ENCODE results near the gene TAF7.
A peak's percentile ranks its signal among the peaks of the same experiment; 100 is the strongest.

Gene TAF7

GRCh38 chr5:141320225-141321169 is at the start of gene TAF7:
TAF7 (minus strand) TSS chr5:141320784; CDS start chr5:141320044, 740 bp downstream.
- peak within 1 kb of the TSS; percentile 70 to 90 (median 81) for H3K4me3 ChIP-seq
- peaks cover 0 to 5% (median 0%) of the 10 kb centered on the region in 10 experiments; a peak in 2 of 20 replicates for H3K4me1 ChIP-seq
- peaks cover 0 to 3% (median 0%) of the 10 kb centered on the region in 11 experiments; a peak in 2 of 22 replicates for H3K27me3 ChIP-seq
- peak within 1 kb of the TSS; percentile 38 to 71 (median 59) for H3K4me2 ChIP-seq
- H4K20me1 ChIP-seq, result peaks cover 0 to 5% (median 0%) of the 10 kb centered on the region in 11 experiments; a peak in 1 of 22 replicates
- H3K9ac ChIP-seq, result peak within 1 kb of the TSS; percentile 92 to 99 (median 94)
- TF ChIP-seq Cebpa-rat (IDR thresholded peaks at IDR 0.05), result no peak
- H3K27ac ChIP-seq, result peak within 1 kb of the TSS; percentile 95 to 99 (median 97)
- H3K9me3 ChIP-seq (replicated peaks in 1 of 11), result peaks cover 93 to 99% (median 97%) of the 10 kb centered on the region in 11 experiments
- H3K36me3 ChIP-seq, result peaks cover 44 to 46% (median 45%) of the 10 kb centered on the region in 11 experiments

GRCh38 chr5:141366016-141366896 is 45.7 kb upstream of the TAF7 start:
- Histone ChIP-seq H3K36me3 (peaks cover 0 to 6% (median 0%) of the 10 kb centered on the region in 11 experiments; a peak in 3 of 22 replicates), H3K4me1 (no peaks in the 10 kb centered on the region; a peak in 1 of 20 replicates), H4K20me1 (no peaks in the 10 kb centered on the region), H3K27ac (no peak overlapping the region), H3K4me3 (peak overlapping the region in 2 of 10 experiments; percentile 1 to 40; a peak in 2 of 20 replicates), H3K9ac (no peak overlapping the region), H3K27me3 (peaks cover 0 to 6% (median 0%) of the 10 kb centered on the region in 11 experiments; a peak in 2 of 22 replicates), H3K9me3 (replicated peaks in 1 of 11) (peaks cover 73 to 84% (median 75%) of the 10 kb centered on the region in 11 experiments), H3K4me2 (no peak overlapping the region)
- no peak for TF ChIP-seq Cebpa-rat (IDR thresholded peaks at IDR 0.05)

GRCh38 chr5:141363952-141364660 is 43.5 kb upstream of the TAF7 start, which contains the start of gene PCDHGA5:
PCDHGA5 (plus strand) TSS chr5:141364162; CDS start chr5:141364331, 169 bp downstream.
- peaks cover 75 to 85% (median 79%) of the 10 kb centered on the region in 11 experiments for H3K9me3 ChIP-seq (replicated peaks in 1 of 11)
- no peaks in the 10 kb centered on the region for H4K20me1 ChIP-seq
- H3K9ac ChIP-seq, result no peak within 1 kb of the TSS
- H3K4me2 ChIP-seq, result no peak within 1 kb of the TSS
- no peak for TF ChIP-seq Cebpa-rat (IDR thresholded peaks at IDR 0.05)
- no peaks in the 10 kb centered on the region for H3K27me3 ChIP-seq
- H3K36me3 ChIP-seq, result peaks cover 0 to 6% (median 0%) of the 10 kb centered on the region in 11 experiments; a peak in 3 of 22 replicates
- no peaks in the 10 kb centered on the region; a peak in 1 of 20 replicates for H3K4me1 ChIP-seq
- H3K27ac ChIP-seq, result no peak within 1 kb of the TSS
- no peak within 1 kb of the TSS for H3K4me3 ChIP-seq

- no peaks in the 10 kb centered on the region for H3K27me3 ChIP-seq
- peaks cover 0 to 6% (median 0%) of the 10 kb centered on the region in 11 experiments; a peak in 3 of 22 replicates for H3K36me3 ChIP-seq
- TF ChIP-seq Cebpa-rat (IDR thresholded peaks at IDR 0.05), result no peak
- no peak overlapping the region for H3K9ac ChIP-seq
- no peaks in the 10 kb centered on the region for H4K20me1 ChIP-seq
- no peak overlapping the region for H3K4me3 ChIP-seq
- H3K9me3 ChIP-seq (replicated peaks in 1 of 11), result peaks cover 75 to 97% (median 85%) of the 10 kb centered on the region in 11 experiments
- no peak overlapping the region for H3K4me2 ChIP-seq
- no peak overlapping the region for H3K27ac ChIP-seq
- no peaks in the 10 kb centered on the region; a peak in 1 of 20 replicates for H3K4me1 ChIP-seq
These were observed 42.1 kb upstream of the TAF7 start for GRCh38 chr5:141362719-141363118.

GRCh38 chr5:141360685-141361084 is 40.1 kb upstream of the TAF7 start:
- Histone ChIP-seq H3K4me2 (no peak overlapping the region), H4K20me1 (no peaks in the 10 kb centered on the region), H3K4me1 (no peaks in the 10 kb centered on the region; a peak in 1 of 20 replicates), H3K9me3 (replicated peaks in 1 of 11) (peaks cover 74 to 97% (median 89%) of the 10 kb centered on the region in 11 experiments), H3K27ac (no peak overlapping the region), H3K36me3 (peaks cover 0 to 4% (median 0%) of the 10 kb centered on the region in 11 experiments; a peak in 2 of 22 replicates), H3K4me3 (no peak overlapping the region), H3K27me3 (no peaks in the 10 kb centered on the region), H3K9ac (no peak overlapping the region)
- TF ChIP-seq Cebpa-rat (IDR thresholded peaks at IDR 0.05), result no peak

GRCh38 chr5:141359790-141360426 is 39.3 kb upstream of the TAF7 start, which contains the start of gene PCDHGB2:
PCDHGB2 (plus strand) TSS chr5:141359994; CDS start chr5:141360136, 142 bp downstream.
- peaks cover 74 to 97% (median 89%) of the 10 kb centered on the region in 11 experiments for H3K9me3 ChIP-seq (replicated peaks in 1 of 11)
- H4K20me1 ChIP-seq, result no peaks in the 10 kb centered on the region
- peak within 1 kb of the TSS in 8 of 10 experiments; percentile 9 to 44 (median 28); a peak in 7 of 20 replicates for H3K4me3 ChIP-seq
- no peak for TF ChIP-seq Cebpa-rat (IDR thresholded peaks at IDR 0.05)
- H3K36me3 ChIP-seq, result peaks cover 0 to 8% (median 0%) of the 10 kb centered on the region in 11 experiments; a peak in 2 of 22 replicates
- H3K27me3 ChIP-seq, result no peaks in the 10 kb centered on the region
- H3K9ac ChIP-seq, result no peak within 1 kb of the TSS
- H3K4me1 ChIP-seq, result no peaks in the 10 kb centered on the region; a peak in 1 of 20 replicates
- H3K27ac ChIP-seq, result peak within 1 kb of the TSS in 1 of 11 experiments; percentile 15; a peak in 1 of 22 replicates
- no peak within 1 kb of the TSS for H3K4me2 ChIP-seq

GRCh38 chr5:141356950-141357349 is 36.4 kb upstream of the TAF7 start:
- no peaks in the 10 kb centered on the region for H4K20me1 ChIP-seq
- H3K9me3 ChIP-seq (replicated peaks in 1 of 11), result peaks cover 69 to 93% (median 81%) of the 10 kb centered on the region in 11 experiments
- H3K4me3 ChIP-seq, result no peak overlapping the region
- no peak overlapping the region for H3K27ac ChIP-seq
- no peaks in the 10 kb centered on the region for H3K27me3 ChIP-seq
- no peak overlapping the region for H3K9ac ChIP-seq
- no peak overlapping the region for H3K4me2 ChIP-seq
- H3K4me1 ChIP-seq, result no peaks in the 10 kb centered on the region
- H3K36me3 ChIP-seq, result peaks cover 0 to 5% (median 0%) of the 10 kb centered on the region in 11 experiments; a peak in 1 of 22 replicates
- no peak for TF ChIP-seq Cebpa-rat (IDR thresholded peaks at IDR 0.05)
